A673 (cell line): ENCODE measurements around the gene TAF11L14.
"Not testable (repeated sequence)": the region's sequence is repeated elsewhere in the genome, so short reads cannot be mapped to it uniquely, and the experiment has no call there.

Source experiments
- EZH2 ChIP-seq: fragments of 200-600 bp; sonication (generic); IDR thresholded peaks from 2 replicates; pipeline ENCODE4 v1.6.1; 2017; ENCODE audit warnings: borderline replicate concordance, low read depth, mild to moderate bottlenecking, mixed read lengths, antibody characterized with exemption, low read length; ENCODE audit not compliant: poor library complexity, severe bottlenecking
- TF ChIP-seq, protein P1 (sequence below): fragments of 300-800, 200-600 bp; sonication (generic); conservative IDR thresholded peaks from 2 replicates; pipeline ENCODE4 v1.5.1; 2017; ENCODE audit warnings: low read depth, mild to moderate bottlenecking, antibody characterized with exemption, low read length, moderate library complexity, mixed read lengths

- TF ChIP-seq, protein P1, sequence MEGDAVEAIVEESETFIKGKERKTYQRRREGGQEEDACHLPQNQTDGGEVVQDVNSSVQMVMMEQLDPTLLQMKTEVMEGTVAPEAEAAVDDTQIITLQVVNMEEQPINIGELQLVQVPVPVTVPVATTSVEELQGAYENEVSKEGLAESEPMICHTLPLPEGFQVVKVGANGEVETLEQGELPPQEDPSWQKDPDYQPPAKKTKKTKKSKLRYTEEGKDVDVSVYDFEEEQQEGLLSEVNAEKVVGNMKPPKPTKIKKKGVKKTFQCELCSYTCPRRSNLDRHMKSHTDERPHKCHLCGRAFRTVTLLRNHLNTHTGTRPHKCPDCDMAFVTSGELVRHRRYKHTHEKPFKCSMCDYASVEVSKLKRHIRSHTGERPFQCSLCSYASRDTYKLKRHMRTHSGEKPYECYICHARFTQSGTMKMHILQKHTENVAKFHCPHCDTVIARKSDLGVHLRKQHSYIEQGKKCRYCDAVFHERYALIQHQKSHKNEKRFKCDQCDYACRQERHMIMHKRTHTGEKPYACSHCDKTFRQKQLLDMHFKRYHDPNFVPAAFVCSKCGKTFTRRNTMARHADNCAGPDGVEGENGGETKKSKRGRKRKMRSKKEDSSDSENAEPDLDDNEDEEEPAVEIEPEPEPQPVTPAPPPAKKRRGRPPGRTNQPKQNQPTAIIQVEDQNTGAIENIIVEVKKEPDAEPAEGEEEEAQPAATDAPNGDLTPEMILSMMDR, result not testable (repeated sequence)
- not testable (repeated sequence) for TF ChIP-seq EZH2
Measured at GRCh38 chr5:17585658-17586057, 48.6 kb upstream of the TAF11L14 start, which contains the start of gene TAF11L7.
